ENCODE measurements around the gene SPRED1.
"Not testable (repeated sequence)": the region's sequence is repeated elsewhere in the genome, so short reads cannot be mapped to it uniquely, and the experiment has no call there.

Gene SPRED1

DNA sequence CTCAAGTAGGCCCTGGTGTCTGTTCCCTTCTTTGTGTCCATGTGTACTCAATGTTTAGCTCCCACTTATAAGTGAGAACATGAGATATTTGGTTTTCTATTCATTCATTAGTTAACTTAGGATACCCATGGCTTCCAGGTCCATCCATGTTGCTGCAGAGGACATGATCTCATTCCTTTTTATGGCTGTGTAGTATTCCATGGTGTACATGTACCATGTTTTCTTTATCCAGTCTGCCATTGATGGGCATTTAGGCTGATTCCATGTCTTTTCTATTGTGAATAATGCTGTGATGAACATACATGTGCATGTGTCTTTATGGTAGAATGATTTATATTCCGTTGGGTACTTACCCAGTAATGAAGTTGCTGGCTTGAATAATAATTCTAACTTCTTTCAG lies 24.6 kb downstream of the SPRED1 start:
- DNase-seq (ENCODE audit: low read depth in 2 of 3, low spot score in 1 of 3): not testable (repeated sequence)

DNA sequence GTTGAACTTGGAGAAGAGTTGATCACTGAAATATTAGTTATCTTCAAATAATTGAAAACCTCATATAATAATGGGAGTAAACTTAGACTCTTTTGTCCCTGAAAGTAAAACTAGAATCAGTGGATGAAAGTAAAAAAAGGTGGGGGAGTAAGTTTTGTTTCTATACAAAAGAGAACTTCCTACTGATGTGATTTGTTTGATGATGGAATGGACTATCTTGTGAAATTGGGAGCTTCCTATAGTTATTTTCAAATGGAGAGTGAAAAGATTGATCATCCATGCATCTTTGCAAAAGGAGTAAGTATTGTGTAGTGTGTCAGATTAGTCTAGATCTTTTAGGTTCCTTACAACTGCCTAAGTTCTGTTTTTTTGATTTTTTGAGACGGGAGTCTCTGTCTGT lies 28.4 kb downstream of the SPRED1 start:
- DNase-seq (ENCODE audit: low read depth in 2 of 3, low spot score in 1 of 3): no peak

- no peak for DNase-seq (ENCODE audit: low read depth in 2 of 3, low spot score in 1 of 3)
These were observed 30.4 kb downstream of the SPRED1 start for GRCh38 chr15:38283010-38283409.

- DNase-seq (ENCODE audit: low read depth in 2 of 3, low spot score in 1 of 3): no peak
These were observed 32.8 kb downstream of the SPRED1 start for GRCh38 chr15:38285456-38285855.

DNA sequence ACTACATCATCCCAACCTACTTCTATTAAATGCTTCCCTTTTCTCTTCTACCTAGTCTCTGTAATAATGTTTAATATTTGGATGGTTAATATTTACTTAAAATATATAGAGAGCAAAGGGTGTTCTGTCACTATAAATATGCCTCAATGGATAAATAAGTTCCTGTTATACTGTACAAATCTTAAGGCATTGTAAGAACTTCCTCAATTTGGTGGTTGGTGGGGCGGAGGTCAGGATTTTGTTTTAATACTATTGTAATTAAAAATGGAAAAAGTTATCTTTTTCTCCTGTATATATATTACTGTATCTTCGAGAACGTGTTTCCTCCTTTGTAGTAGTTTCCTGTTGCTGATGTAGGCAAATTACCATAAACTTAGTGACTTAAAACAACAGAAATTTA lies 41.5 kb downstream of the SPRED1 start:
- DNase-seq (ENCODE audit: low read depth in 2 of 3, low spot score in 1 of 3): no peak

DNA sequence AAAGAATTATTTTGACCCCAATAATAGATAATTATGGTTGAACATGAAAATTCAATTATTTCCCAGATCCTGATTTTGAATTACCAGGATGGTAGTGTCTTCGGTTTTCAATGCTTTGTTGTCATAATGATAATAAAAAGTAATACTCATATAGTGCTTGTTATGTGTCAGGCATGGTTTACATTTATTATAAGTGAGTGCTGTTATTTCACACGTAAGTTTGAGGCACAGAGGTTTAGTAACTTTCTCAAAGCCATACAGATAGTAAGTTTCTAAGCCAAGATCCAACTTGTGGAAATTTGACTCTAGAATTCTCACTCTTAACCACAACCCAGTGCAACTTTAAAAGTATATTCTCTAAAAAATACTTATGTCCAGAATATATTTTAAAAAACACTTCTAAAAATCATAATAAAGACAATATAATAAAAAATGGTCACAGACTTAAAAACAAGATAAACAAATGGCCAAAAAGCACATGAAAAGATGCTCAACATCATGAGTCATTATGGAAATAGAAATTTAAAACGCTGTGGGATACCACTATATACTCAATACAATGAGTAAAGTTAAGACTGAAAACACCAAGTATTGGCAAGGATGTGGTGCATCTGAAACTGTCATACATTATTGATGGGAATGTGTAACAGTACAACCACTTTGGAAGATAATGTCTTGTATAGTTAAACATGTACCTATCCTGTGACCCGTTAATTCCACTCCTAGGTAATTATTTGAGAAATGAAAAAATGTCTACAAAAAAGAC lies 45.2 kb downstream of the SPRED1 start:
- no peak for DNase-seq (ENCODE audit: low read depth in 2 of 3, low spot score in 1 of 3)

DNA sequence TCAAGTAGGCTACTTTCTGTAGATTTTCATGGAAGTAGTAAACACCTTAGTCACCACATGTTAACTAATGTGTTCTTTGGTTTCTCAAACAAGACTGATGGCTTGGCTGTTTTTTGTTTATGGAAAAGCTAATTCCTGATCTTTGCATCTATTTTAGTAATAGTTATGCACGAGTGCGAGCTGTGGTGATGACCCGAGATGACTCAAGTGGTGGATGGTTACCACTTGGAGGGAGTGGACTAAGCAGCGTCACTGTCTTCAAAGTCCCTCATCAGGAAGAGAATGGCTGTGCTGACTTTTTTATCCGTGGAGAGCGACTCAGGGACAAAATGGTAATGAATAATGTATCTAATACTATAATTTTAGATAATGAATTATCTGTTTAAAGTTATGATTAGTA lies 46.6 kb downstream of the SPRED1 start:
- DNase-seq (ENCODE audit: low read depth in 2 of 3, low spot score in 1 of 3): no peak

GRCh38 chr15:38300395-38300794 lies 47.8 kb downstream of the SPRED1 start:
- no peak for DNase-seq (ENCODE audit: low read depth in 2 of 3, low spot score in 1 of 3)

- DNase-seq (ENCODE audit: low read depth in 2 of 3, low spot score in 1 of 3): no peak
These were observed 51.8 kb downstream of the SPRED1 start for GRCh38 chr15:38304481-38304880.

DNA sequence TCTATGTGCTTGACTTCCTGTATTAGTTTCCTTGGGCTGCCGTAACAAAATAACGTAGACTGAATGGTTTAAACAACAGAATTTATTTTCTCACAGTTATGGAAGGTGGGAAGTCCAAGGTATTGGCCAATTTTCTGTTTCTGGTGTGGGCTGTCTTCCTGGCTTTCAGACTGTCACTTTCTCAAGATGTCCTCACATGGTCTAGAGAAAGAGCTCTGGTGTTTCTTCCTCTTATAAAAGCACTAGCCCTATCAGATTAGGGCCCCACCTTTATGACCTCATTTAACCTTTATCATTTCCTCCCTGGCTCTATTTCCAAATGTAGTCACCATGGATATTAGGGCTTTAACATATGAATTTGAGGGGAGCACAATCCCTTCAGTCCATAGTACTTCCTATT lies 54.6 kb downstream of the SPRED1 start:
- no peak for DNase-seq (ENCODE audit: low read depth in 2 of 3, low spot score in 1 of 3)

DNA sequence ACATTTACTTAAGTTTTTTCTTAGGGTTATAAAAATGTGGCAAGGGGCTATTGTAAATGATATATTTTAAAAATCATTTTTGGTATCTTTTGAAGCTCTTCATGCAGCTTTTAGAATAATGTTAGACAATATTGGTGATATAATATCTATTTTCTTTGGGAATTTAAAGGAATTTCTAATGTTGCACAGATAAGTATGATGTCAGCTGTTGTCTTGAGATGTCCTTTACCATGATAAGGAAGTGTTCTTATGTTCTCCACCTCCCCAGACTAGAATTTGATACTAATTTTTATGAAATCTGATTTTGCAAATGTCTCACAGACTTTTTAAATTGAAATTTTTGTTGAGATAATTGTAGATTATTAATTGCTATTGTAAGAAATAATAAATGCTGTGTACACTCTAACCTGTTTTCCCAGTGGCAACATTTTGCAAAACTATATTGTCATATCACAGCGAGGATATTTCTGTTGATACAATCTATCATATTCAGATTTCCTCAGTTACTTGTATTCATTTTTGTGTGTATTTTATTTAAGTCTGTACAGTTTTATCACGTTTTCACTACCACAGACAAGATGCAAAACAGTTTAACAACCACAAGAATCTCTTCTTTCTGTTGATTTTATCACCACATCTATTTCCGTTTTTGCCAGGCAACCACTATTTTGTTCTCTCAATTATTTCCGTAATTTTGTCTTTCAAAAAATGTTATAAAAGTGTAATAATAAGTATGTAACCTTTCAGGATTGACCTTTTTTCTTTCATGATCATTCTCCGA lies 55.4 kb downstream of the SPRED1 start:
- no peak for DNase-seq (ENCODE audit: low read depth in 2 of 3, low spot score in 1 of 3)

GRCh38 chr15:38308797-38309196 lies 56.2 kb downstream of the SPRED1 start:
- DNase-seq (ENCODE audit: low read depth in 2 of 3, low spot score in 1 of 3): no peak

DNA sequence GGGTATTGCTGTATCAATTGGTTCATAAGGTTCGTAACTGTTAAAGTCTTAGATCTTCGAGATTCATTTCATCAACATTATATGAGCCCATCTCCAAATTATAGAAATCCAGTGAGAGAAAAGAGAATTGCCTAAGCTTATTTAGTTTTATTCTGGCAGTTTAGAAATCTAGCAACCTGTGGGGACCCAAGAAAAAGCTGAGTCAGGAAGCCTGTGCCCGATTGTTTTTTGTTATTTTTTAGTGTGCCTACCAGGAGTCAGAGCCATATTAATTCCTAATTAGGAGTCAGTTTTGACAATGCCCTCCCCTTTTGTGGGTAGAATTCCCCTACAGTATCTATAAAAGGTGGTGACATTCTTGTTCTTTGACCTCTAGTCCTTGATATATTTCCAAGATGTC lies 59.6 kb downstream of the SPRED1 start:
- DNase-seq (ENCODE audit: low read depth in 2 of 3, low spot score in 1 of 3): no peak

- DNase-seq (ENCODE audit: low read depth in 2 of 3, low spot score in 1 of 3): no peak
These were observed 63.7 kb downstream of the SPRED1 start for GRCh38 chr15:38316311-38316710.

GRCh38 chr15:38320181-38320580 lies 67.5 kb downstream of the SPRED1 start:
- DNase-seq (ENCODE audit: low read depth in 2 of 3, low spot score in 1 of 3): no peak

GRCh38 chr15:38320866-38321265 lies 68.2 kb downstream of the SPRED1 start:
- no peak for DNase-seq (ENCODE audit: low read depth in 2 of 3, low spot score in 1 of 3)

DNA sequence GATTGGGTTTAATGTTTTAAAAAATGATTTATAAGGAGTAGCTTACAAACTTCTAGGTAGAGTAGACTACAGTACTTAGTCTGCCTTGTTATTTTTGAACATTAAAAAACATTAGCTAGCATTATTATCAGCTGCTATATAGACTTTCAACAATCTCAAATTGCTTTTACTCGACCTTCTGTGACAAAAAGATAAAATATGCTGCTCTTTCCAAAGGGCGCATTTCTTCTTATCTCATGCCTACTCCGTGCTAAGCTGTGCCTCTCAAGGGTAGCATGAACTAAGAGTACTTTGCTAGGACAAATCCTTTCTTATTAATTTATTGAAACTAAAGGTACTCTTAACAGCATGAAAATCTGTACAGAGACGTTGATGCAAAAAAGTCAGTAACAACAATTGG lies 71.3 kb downstream of the SPRED1 start:
- DNase-seq (ENCODE audit: low read depth in 2 of 3, low spot score in 1 of 3): no peak

DNA sequence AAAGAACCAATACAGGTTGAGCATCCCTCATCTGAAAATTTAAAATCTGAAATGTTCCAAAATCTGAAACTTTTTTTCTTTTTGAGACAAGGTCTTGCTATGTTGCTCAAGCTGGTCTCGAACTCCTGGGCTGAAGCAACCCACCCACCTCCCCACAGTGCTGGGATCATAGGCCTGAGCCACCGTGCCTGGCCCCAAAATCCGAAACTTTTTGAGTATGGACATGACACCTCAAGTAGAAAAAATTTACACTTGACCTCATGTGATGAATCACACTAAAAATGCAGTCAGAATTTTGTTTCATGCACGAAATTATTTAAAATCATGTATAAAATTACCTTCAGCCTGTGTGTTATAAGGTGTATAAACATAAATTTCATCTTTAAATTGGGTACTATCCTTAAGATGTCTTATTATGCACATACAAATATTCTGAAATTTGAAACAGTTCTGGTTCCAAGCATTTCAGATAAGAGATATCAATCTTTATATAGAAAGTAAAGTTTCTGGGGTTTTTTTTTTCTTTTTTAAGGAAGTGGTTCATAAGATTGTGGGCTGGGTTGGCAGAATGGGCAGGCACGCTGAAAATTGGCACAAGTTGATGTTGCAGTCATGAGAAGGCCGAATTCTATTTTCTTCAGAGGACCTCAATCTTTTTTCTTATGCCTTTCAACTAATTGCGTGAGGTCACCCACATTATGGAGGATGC lies 72.5 kb downstream of the SPRED1 start:
- no peak for DNase-seq (ENCODE audit: low read depth in 2 of 3, low spot score in 1 of 3)

- DNase-seq (ENCODE audit: low read depth in 2 of 3, low spot score in 1 of 3): no peak
These were observed 73.0 kb downstream of the SPRED1 start for GRCh38 chr15:38325648-38325990.

DNA sequence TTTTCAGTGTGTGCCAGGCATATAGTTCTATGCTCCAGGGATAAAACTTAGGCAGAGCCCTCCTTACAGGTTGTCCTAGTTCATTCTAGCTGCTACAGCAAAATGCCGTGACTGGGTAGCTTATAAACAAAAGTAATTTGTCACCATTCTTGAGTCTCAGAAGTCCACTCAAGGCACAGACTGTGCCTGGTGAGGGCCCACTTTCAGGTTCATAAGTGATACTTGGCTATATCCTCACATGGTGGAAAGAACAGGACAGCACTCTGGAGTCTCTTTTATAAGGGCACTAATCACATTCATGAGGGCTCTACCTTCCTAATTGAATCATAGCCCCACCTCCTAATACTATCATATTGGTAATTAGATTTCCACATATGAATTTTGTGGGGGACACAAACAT lies 80.1 kb downstream of the SPRED1 start:
- no peak for DNase-seq (ENCODE audit: low read depth in 2 of 3, low spot score in 1 of 3)

- no peak for DNase-seq (ENCODE audit: low read depth in 2 of 3, low spot score in 1 of 3)
These were observed 82.5 kb downstream of the SPRED1 start for GRCh38 chr15:38335116-38335515.

DNA sequence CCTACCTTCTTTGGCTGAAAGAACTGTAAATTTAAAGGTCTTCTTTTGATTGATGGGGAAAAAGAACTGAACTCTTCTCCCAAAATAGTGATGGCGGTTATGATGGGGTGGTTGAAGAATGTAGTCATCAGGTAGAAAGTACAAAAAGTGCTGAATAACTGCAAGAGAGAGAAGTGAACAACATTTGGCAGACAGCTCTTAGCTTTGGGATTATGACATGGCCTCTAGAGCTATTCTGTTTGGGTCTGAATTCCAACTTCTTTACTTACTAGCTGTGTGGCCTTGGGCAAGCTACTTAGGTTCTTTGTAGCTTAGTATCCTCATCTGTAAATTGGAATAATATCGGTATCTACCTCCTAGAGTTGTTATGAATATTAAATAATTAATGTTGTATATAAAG lies 91.7 kb downstream of the SPRED1 start:
- no peak for DNase-seq (ENCODE audit: low read depth in 2 of 3, low spot score in 1 of 3)
